B cell (primary cell): ENCODE data around the gene SYNPO. TPM values are rescaled to one million over a fixed set of nuclear protein-coding genes. Genes with fewer than 3 reads are reported as not detected.

ENCODE experiments used
- ATAC-seq: fragments of 200-7000 bp; cut with Tn5 transposase; one replicate; pipeline ENCODE4 v1.10.0; 2021; ENCODE audit warnings: low read depth, mild to moderate bottlenecking, moderate number of reproducible peaks, moderate library complexity
- CTCF ChIA-PET: fragments of 350-600 bp; sonication (Branson Sonifier 250); formaldehyde crosslinking; loops from one replicate; lab custom pipeline; 2021; ENCODE audit warnings: antibody characterized with exemption, inconsistent platforms; lab: Charles Lee
- POLR2A ChIA-PET: fragments of 350-600 bp; sonication (Branson Sonifier 250); formaldehyde crosslinking; loops from one replicate; lab custom pipeline; 2021; ENCODE audit warnings: antibody characterized with exemption; lab: Charles Lee
- DNase-seq: peaks from one replicate; pipeline ENCODE4 v3.0.0; 2013
- H2AFZ ChIP-seq: 2 replicates; pipeline ENCODE4 v1.6.1; 2012; ENCODE audit warnings: mild to moderate bottlenecking, low read depth, low read length; ENCODE audit not compliant: insufficient read depth, poor library complexity, severe bottlenecking
- H3K27ac ChIP-seq, 2 donors: 1 replicate in 1 of 2; 2 replicates in 1 of 2; pipeline ENCODE4 v1.5.1; 2012 to 2013; ENCODE audit warnings: low read length in 2 of 2, mild to moderate bottlenecking in 2 of 2, moderate library complexity in 1 of 2
- H3K27me3 ChIP-seq, 4 experiments: fragments of 200-600 bp in 1 of 4; sonication (generic) in 1 of 4; replicated peaks in 1 of 4; 1 replicate in 2 of 4; 2 replicates in 2 of 4; pipeline versions ENCODE4 v1.6.1 to v1.7.0; 2013 to 2016; ENCODE audit warnings: low read length in 3 of 4, mild to moderate bottlenecking in 2 of 4, mixed read lengths in 1 of 4, moderate library complexity in 1 of 4; ENCODE audit not compliant: insufficient read depth in 4 of 4, control insufficient read depth in 3 of 4; ENCODE audit errors: control extremely low read depth in 1 of 4
- H3K36me3 ChIP-seq, 2 experiments: replicated peaks in 1 of 2; 1 replicate in 1 of 2; 2 replicates in 1 of 2; pipeline versions ENCODE4 v1.6.1 to v1.7.1; 2013; ENCODE audit warnings: low read length in 1 of 2; ENCODE audit not compliant: insufficient read depth in 2 of 2, control insufficient read depth in 1 of 2; ENCODE audit errors: control extremely low read depth in 1 of 2, extremely low read depth in 1 of 2
- H3K4me1 ChIP-seq, 2 donors: fragments of 200-600 bp in 1 of 2; sonication (generic) in 1 of 2; 1 replicate in 1 of 2; 2 replicates in 1 of 2; pipeline versions ENCODE4 v1.5.1 to v1.6.1; 2013 to 2017; ENCODE audit warnings: low read length in 2 of 2; ENCODE audit not compliant: control insufficient read depth in 2 of 2, insufficient read depth in 2 of 2
- H3K4me2 ChIP-seq: replicated peaks from 2 replicates; pipeline ENCODE3; 2012; ENCODE audit warnings: mild to moderate bottlenecking, low read depth, low read length; ENCODE audit not compliant: poor library complexity, severe bottlenecking
- H3K4me3 ChIP-seq, 5 experiments: fragments of 200-600 bp in 1 of 5; sonication (generic) in 1 of 5; 1 replicate in 3 of 5; 2 replicates in 2 of 5; pipeline versions ENCODE4 v1.5.1 to v1.7.0; 2011 to 2016; ENCODE audit warnings: low read length in 4 of 5, mild to moderate bottlenecking in 4 of 5, low read depth in 2 of 5, control low read depth in 1 of 5, moderate library complexity in 1 of 5; ENCODE audit not compliant: insufficient read depth in 1 of 5; ENCODE audit errors: control extremely low read depth in 1 of 5, extremely low read depth in 1 of 5
- H3K79me2 ChIP-seq: fragments of 200-600 bp; sonication (generic); one replicate; pipeline ENCODE4 v1.6.0; 2016; ENCODE audit warnings: low read length; ENCODE audit not compliant: control insufficient read depth, insufficient read depth
- H3K9ac ChIP-seq: fragments of 200-600 bp; sonication (generic); 2 replicates; pipeline ENCODE4 v1.6.1; 2017; ENCODE audit warnings: mild to moderate bottlenecking, low read length, moderate library complexity
- H3K9me3 ChIP-seq, 3 donors: one replicate each; pipeline versions ENCODE4 v1.6.1 to v1.7.1; 2013; ENCODE audit warnings: low read length in 2 of 3; ENCODE audit not compliant: control insufficient read depth in 2 of 3, insufficient read depth in 1 of 3; ENCODE audit errors: control extremely low read depth in 1 of 3
- H4K20me1 ChIP-seq: 2 replicates; pipeline ENCODE4 v1.6.0; 2012; ENCODE audit warnings: mild to moderate bottlenecking, low read length; ENCODE audit not compliant: insufficient read depth, control insufficient read depth, poor library complexity, severe bottlenecking
- H3K27ac Mint-ChIP-seq: one replicate; pipeline ENCODE4 v1.8.0; 2021; ENCODE audit warnings: mixed read lengths
- H3K27me3 Mint-ChIP-seq: one replicate; pipeline ENCODE4 v1.8.0; 2021; ENCODE audit warnings: mixed read lengths
- H3K4me1 Mint-ChIP-seq: one replicate; pipeline ENCODE4 v1.8.0; 2021; ENCODE audit warnings: mixed read lengths
- H3K4me3 Mint-ChIP-seq: one replicate; pipeline ENCODE4 v1.8.0; 2021; ENCODE audit warnings: mixed read lengths
- H3K9me3 Mint-ChIP-seq: one replicate; pipeline ENCODE4 v1.8.0; 2022; ENCODE audit warnings: mixed read lengths; ENCODE audit not compliant: insufficient read depth
- EZH2 ChIP-seq: IDR thresholded peaks from 2 replicates; pipeline ENCODE4 v1.6.1; 2012; ENCODE audit warnings: borderline replicate concordance, low read depth, mild to moderate bottlenecking, moderate library complexity, low read length; ENCODE audit not compliant: insufficient read depth, poor library complexity, severe bottlenecking
- WGBS: methylation state at CpG from one replicate; pipeline ENCODE4 v1.1.5; 2013; ENCODE audit warnings: missing lambda C conversion rate; ENCODE audit not compliant: insufficient coverage; 5-methylcytosine and 5-hydroxymethylcytosine counted together
- intact Hi-C: fragments of 100-400 bp; cut with micrococcal nuclease; formaldehyde crosslinking; loops from one replicate; pipeline ENCODE4 v1.10.0; 2022
- polyA plus RNA-seq: library from polyadenylated mRNA; depleted of rRNA; stranded (reverse); fragments of >200 nt; gene quantifications from 2 replicates; pipeline ENCODE4 v1.2.3, GENCODE V29; 2012
- total RNA-seq, 2 donors: library from RNA; stranded (reverse); fragments of 120-200 nt in 1 of 2; gene quantifications; 1 replicate in 1 of 2; 2 replicates in 1 of 2; pipeline versions ENCODE4 v1.2.3 to v1.2.4, GENCODE V29; 2013 to 2022
- TF ChIP-seq, protein P1 (sequence below): fragments of 200-600 bp; IDR thresholded peaks from one replicate; pipeline ENCODE4 v1.8.0; 2022; ENCODE audit warnings: antibody characterized with exemption, mild to moderate bottlenecking

Gene SYNPO
- total and polyA plus RNA-seq, 2 donors (not counting 1 experiment from before 2014, with no cell fraction given): 13.2 to 16.8 TPM

DNA sequence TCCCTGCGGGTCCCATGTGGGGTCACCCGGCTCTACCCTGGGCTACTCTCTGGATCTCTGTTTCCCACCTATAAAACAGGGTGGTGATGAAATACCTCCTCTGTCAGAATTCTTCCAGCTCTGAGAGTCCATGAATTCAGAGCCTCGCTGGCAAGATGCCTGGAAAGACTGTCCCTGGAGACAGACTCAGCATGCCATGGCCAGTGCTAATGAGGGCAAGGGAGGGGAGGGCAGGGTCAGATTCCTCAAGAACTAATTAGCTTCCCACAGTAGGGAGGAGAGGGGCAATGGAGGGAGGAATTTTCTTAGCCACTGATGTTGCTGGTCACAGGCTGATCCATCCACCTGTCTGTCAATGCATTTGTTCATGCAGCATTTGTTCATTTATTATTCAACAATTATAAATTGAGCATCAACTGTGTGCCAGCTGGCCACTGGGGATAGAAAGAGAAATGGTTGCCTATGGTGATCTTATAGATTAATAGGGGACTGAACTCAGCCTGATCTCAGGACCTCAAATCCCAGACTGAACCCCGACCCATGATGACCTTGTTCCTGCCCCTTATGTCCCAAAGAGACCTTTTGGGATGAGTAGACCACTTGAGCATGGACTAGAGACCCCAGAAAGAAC is 4.7 kb downstream of the SYNPO start:
- Histone ChIP-seq H3K4me1 (no peaks in the 10 kb centered on the region), H3K27ac (no peak overlapping the region), H3K36me3 (peaks cover 0 to 23% of the 10 kb centered on the region in 2 experiments), H3K4me2 (no peak overlapping the region), H2AFZ (no peak overlapping the region), H3K79me2 (no peaks in the 10 kb centered on the region), H3K9ac (no peak overlapping the region), H4K20me1 (peaks cover 8% of the 10 kb centered on the region), H3K4me3 (no peak overlapping the region), H3K9me3 (no peaks in the 10 kb centered on the region), H3K27me3 (no peaks in the 10 kb centered on the region)
- intact Hi-C loops: no loop called here
- no peaks in the 10 kb centered on the region for H3K9me3 Mint-ChIP-seq
- H3K4me1 Mint-ChIP-seq: no peaks in the 10 kb centered on the region
- H3K27me3 Mint-ChIP-seq: no peaks in the 10 kb centered on the region
- WGBS: 82% methylated on average over 3 of the region's 4 CpGs
- H3K27ac Mint-ChIP-seq: no peak overlapping the region
- ATAC-seq: no peak
- DNase-seq: no peak
- TF ChIP-seq EZH2: no peak
- TF ChIP-seq, protein P1, sequence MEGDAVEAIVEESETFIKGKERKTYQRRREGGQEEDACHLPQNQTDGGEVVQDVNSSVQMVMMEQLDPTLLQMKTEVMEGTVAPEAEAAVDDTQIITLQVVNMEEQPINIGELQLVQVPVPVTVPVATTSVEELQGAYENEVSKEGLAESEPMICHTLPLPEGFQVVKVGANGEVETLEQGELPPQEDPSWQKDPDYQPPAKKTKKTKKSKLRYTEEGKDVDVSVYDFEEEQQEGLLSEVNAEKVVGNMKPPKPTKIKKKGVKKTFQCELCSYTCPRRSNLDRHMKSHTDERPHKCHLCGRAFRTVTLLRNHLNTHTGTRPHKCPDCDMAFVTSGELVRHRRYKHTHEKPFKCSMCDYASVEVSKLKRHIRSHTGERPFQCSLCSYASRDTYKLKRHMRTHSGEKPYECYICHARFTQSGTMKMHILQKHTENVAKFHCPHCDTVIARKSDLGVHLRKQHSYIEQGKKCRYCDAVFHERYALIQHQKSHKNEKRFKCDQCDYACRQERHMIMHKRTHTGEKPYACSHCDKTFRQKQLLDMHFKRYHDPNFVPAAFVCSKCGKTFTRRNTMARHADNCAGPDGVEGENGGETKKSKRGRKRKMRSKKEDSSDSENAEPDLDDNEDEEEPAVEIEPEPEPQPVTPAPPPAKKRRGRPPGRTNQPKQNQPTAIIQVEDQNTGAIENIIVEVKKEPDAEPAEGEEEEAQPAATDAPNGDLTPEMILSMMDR: no peak
- CTCF ChIA-PET: interaction anchor here (1.5 kb wide), 1 partner anchor 89 kb away, joined by 3 read pairs; no protein-coding TSS in a partner anchor
- no peak overlapping the region for H3K4me3 Mint-ChIP-seq
- POLR2A ChIA-PET: no interaction called here
